ENCODE measurements around the gene PUM1.

Gene PUM1

GRCh38 chr1:30904191-30904961 lies 161.1 kb downstream of the PUM1 start:
- DNase-seq = no peak

- peak; percentile 26 for DNase-seq
Observed at GRCh38 chr1:30903343-30904034, 162.0 kb downstream of the PUM1 start.

- DNase-seq = no peak
Observed at GRCh38 chr1:30902593-30903290, 162.8 kb downstream of the PUM1 start.

GRCh38 chr1:30901798-30902581 lies 163.5 kb downstream of the PUM1 start:
- no peak for DNase-seq

- DNase-seq = peak; percentile 69
Observed at GRCh38 chr1:30900931-30901560, 164.5 kb downstream of the PUM1 start.

GRCh38 chr1:30900486-30900885 lies 165.0 kb downstream of the PUM1 start:
- no peak for DNase-seq

GRCh38 chr1:30899577-30900389 lies 165.7 kb downstream of the PUM1 start:
- no peak for DNase-seq

GRCh38 chr1:30898031-30898815 lies 167.3 kb downstream of the PUM1 start:
- no peak for DNase-seq

GRCh38 chr1:30896905-30897304 lies 168.6 kb downstream of the PUM1 start:
- no peak for DNase-seq

- no peak for DNase-seq
Observed at GRCh38 chr1:30895944-30896660, 169.4 kb downstream of the PUM1 start.

GRCh38 chr1:30895382-30895943 lies 170.1 kb downstream of the PUM1 start:
- DNase-seq = no peak

GRCh38 chr1:30894508-30894973 lies 171.0 kb downstream of the PUM1 start:
- no peak for DNase-seq

GRCh38 chr1:30893776-30894507 lies 171.6 kb downstream of the PUM1 start:
- no peak for DNase-seq

- DNase-seq = peak; percentile 70
Observed at GRCh38 chr1:30892671-30893073, 172.8 kb downstream of the PUM1 start.

GRCh38 chr1:30891227-30891552 lies 174.3 kb downstream of the PUM1 start:
- DNase-seq = peak; percentile 29

GRCh38 chr1:30890502-30891226 lies 174.9 kb downstream of the PUM1 start:
- DNase-seq = no peak

GRCh38 chr1:30889511-30889910 lies 176.0 kb downstream of the PUM1 start:
- DNase-seq = no peak

- DNase-seq = no peak
Observed at GRCh38 chr1:30888975-30889374, 176.5 kb downstream of the PUM1 start.

Measured in DMS53 (cell line).